ENCODE data around the gene SOCS4. TPM values are rescaled to one million over a fixed set of nuclear protein-coding genes. Genes with fewer than 3 reads are reported as not detected.
A peak's percentile ranks its signal among the peaks of the same experiment; 100 is the strongest.

The SOCS4 gene
- total and polyA plus RNA-seq, 2 of the 13 experiments (the other 11 are each of a cell fraction or from before 2014, with no cell fraction given) = 4.0 to 10.0 TPM

DNA sequence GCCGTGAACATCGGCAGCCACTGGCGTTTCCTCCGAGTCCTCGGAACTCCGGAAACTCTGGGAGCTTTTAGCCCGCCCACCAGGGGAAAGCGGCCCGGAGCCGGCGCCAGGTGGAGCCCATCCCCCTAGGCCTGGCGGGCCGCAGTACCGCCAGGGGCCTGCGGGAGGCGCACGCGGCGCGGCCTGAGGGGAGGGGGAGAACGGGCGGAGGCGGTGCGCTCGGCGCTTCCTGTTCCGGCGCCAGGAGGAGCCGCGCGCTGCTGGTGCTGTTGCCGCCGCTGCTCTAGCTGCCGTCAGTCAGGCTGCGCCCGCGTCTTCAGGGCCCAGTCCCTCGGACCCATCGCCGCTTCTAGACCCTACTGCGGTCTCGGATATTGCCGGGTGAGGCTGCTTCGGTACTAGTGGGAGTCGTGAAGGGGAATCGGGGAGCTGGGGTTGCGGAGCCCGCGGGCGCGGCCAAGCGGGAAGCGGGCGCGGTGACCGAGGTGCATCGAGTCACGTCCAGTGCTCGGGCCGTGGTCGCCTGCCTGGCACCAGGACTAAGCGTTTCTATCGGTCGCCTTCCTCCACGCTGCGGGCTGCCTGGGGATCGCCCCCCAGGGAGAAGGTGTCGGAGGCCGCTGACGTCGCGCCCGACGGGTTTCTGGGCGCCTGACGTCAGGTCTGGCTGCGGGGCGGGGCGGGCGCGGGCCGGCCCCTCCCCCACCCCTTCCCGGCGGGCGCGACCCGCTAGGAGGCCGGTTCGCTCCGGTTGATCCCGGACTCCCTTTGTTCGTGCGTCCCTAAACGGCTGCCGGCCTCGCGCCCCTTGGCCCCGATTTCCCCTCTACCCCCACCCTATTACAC lies 24.6 kb downstream of the SOCS4 start, which contains the start of gene MAPK1IP1L (continued):
- TF ChIP-seq AFF4 (CRISPR knock-in tag; IDR thresholded peaks at IDR 0.05) = peak; percentile 70; the same call in 1 of the 2 replicates
- peak; percentile 97 for TF ChIP-seq POLR2G (IDR thresholded peaks at IDR 0.05; ENCODE audit: low read depth, low read length)
- peak; percentile 92 for TF ChIP-seq ETV5 (CRISPR knock-in tag; IDR thresholded peaks at IDR 0.05; ENCODE audit: borderline replicate concordance)
- no peak for TF ChIP-seq AGO1 (IDR thresholded peaks at IDR 0.05; ENCODE audit: low read depth, low read length, poor library complexity, severe bottlenecking)
- TF ChIP-seq ZNF839 (CRISPR knock-in tag; IDR thresholded peaks at IDR 0.05; ENCODE audit: borderline replicate concordance) = no peak
- TF ChIP-seq, protein P1, sequence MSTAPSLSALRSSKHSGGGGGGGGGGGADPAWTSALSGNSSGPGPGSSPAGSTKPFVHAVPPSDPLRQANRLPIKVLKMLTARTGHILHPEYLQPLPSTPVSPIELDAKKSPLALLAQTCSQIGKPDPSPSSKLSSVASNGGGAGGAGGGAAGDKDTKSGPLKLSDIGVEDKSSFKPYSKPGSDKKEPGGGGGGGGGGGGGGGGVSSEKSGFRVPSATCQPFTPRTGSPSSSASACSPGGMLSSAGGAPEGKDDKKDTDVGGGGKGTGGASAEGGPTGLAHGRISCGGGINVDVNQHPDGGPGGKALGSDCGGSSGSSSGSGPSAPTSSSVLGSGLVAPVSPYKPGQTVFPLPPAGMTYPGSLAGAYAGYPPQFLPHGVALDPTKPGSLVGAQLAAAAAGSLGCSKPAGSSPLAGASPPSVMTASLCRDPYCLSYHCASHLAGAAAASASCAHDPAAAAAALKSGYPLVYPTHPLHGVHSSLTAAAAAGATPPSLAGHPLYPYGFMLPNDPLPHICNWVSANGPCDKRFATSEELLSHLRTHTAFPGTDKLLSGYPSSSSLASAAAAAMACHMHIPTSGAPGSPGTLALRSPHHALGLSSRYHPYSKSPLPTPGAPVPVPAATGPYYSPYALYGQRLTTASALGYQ (CRISPR knock-in tag; IDR thresholded peaks at IDR 0.05) = peak; percentile 80; the same call in 1 of the 2 replicates
- peak; percentile 16; the same call in 1 of the 2 replicates for TF ChIP-seq TCF7 (IDR thresholded peaks at IDR 0.05; ENCODE audit: low read depth)
- no peak for TF ChIP-seq ZUFSP (CRISPR knock-in tag; IDR thresholded peaks at IDR 0.05; ENCODE audit: borderline replicate concordance)
- no peak for TF ChIP-seq ZFAT (CRISPR knock-in tag; conservative IDR thresholded peaks at IDR 0.05)
- TF ChIP-seq HMG20B (CRISPR knock-in tag; conservative IDR thresholded peaks at IDR 0.05) = 0 out of 2 replicates have a peak, but pooled peaks have one; percentile 7
- peak; percentile 92; the same call in 1 of the 2 replicates for TF ChIP-seq SAFB2 (CRISPR knock-in tag; IDR thresholded peaks at IDR 0.05; ENCODE audit: borderline replicate concordance, low read depth)
- peak; percentile 88 for TF ChIP-seq RAD21 (CRISPR knock-in tag; IDR thresholded peaks at IDR 0.05)
- TF ChIP-seq HES4 (CRISPR knock-in tag; IDR thresholded peaks at IDR 0.05; ENCODE audit: borderline replicate concordance) = peak; percentile 82
- TF ChIP-seq ZNF382 (CRISPR knock-in tag; IDR thresholded peaks at IDR 0.05; ENCODE audit: borderline replicate concordance) = no peak
- TF ChIP-seq RCOR2 (CRISPR knock-in tag; IDR thresholded peaks at IDR 0.05) = 0 out of 2 replicates have a peak, but pooled peaks have one; percentile 15
- TF ChIP-seq PTBP1 (IDR thresholded peaks at IDR 0.05; ENCODE audit: low read depth, low read length, poor library complexity, severe bottlenecking) = peak; percentile 92
- TF ChIP-seq FOXK1 (CRISPR knock-in tag; IDR thresholded peaks at IDR 0.05; ENCODE audit: borderline replicate concordance, low read depth) = peak; percentile 30; the same call in 1 of the 2 replicates
- peak; percentile 79; the same call in 1 of the 2 replicates for TF ChIP-seq ZNF768 (CRISPR knock-in tag; IDR thresholded peaks at IDR 0.05)
- TF ChIP-seq ZNF275 (CRISPR knock-in tag; IDR thresholded peaks at IDR 0.05; ENCODE audit: borderline replicate concordance) = no peak; the same call in 1 of the 2 replicates
